Fibroblast of skin of left quadriceps (primary cell): ENCODE data around the gene MLXIP.
"Not testable (repeated sequence)": the region's sequence is repeated elsewhere in the genome, so short reads cannot be mapped to it uniquely, and the experiment has no call there.

Experiments used
- DNase-seq, 2 experiments: peaks; one replicate each; pipeline ENCODE4 v3.0.0-alpha.2; 2013; ENCODE audit warnings: low read depth in 2 of 2

Gene MLXIP

GRCh38 chr12:122147514-122148290 lies 69.1 kb downstream of the MLXIP start:
- no peak for DNase-seq

- no peak for DNase-seq
Observed at GRCh38 chr12:122148657-122149056, 70.1 kb downstream of the MLXIP start.

- DNase-seq, result no peak
Observed at GRCh38 chr12:122150127-122150681, 71.6 kb downstream of the MLXIP start.

- DNase-seq, result no peak
Observed at GRCh38 chr12:122152754-122153153, 74.2 kb downstream of the MLXIP start.

- no peak for DNase-seq
Observed at GRCh38 chr12:122155705-122156104, 77.1 kb downstream of the MLXIP start.

- no peak for DNase-seq
Observed at GRCh38 chr12:122158700-122159285, 80.2 kb downstream of the MLXIP start.

GRCh38 chr12:122159882-122160281 lies 81.3 kb downstream of the MLXIP start:
- DNase-seq, result no peak

GRCh38 chr12:122160761-122161160 lies 82.2 kb downstream of the MLXIP start:
- DNase-seq, result no peak

GRCh38 chr12:122161682-122162081 lies 83.1 kb downstream of the MLXIP start:
- DNase-seq, result no peak

GRCh38 chr12:122162976-122163375 lies 84.4 kb downstream of the MLXIP start:
- no peak for DNase-seq

- no peak for DNase-seq
Observed at GRCh38 chr12:122166422-122167349, 88.1 kb downstream of the MLXIP start.

- DNase-seq, result no peak
Observed at GRCh38 chr12:122167356-122167925, 88.9 kb downstream of the MLXIP start.

GRCh38 chr12:122168492-122168891 lies 89.9 kb downstream of the MLXIP start:
- DNase-seq, result no peak

- no peak for DNase-seq
Observed at GRCh38 chr12:122171399-122171798, 92.8 kb downstream of the MLXIP start.

GRCh38 chr12:122172262-122172939 lies 93.8 kb downstream of the MLXIP start:
- DNase-seq, result no peak

- no peak for DNase-seq
Observed at GRCh38 chr12:122174155-122174845, 95.7 kb downstream of the MLXIP start, which contains the start of gene IL31. IL31 (minus strand) TSS chr12:122174221; CDS start chr12:122174172, 49 bp downstream.

GRCh38 chr12:122176473-122176872 lies 97.9 kb downstream of the MLXIP start:
- DNase-seq, result not testable (repeated sequence)

GRCh38 chr12:122182887-122183587 lies 104.5 kb downstream of the MLXIP start, which contains the start of gene LRRC43:
LRRC43 (plus strand) TSS chr12:122183123; CDS start chr12:122183145, 22 bp downstream.
- DNase-seq, result no peak

GRCh38 chr12:122183588-122183940 lies 105.0 kb downstream of the MLXIP start:
- no peak for DNase-seq

GRCh38 chr12:122184517-122184916 lies 106.0 kb downstream of the MLXIP start:
- no peak for DNase-seq
